ENCODE results near the gene RNF213. TPM values are rescaled to one million over a fixed set of nuclear protein-coding genes. Genes with fewer than 3 reads are reported as not detected.

RNF213 gene
- 15.0 and 27.1 TPM in 2 replicates for total RNA-seq (2014; rRNA removed; shearing (Covaris generic); ENCODE audit: low replicate concordance)

DNA sequence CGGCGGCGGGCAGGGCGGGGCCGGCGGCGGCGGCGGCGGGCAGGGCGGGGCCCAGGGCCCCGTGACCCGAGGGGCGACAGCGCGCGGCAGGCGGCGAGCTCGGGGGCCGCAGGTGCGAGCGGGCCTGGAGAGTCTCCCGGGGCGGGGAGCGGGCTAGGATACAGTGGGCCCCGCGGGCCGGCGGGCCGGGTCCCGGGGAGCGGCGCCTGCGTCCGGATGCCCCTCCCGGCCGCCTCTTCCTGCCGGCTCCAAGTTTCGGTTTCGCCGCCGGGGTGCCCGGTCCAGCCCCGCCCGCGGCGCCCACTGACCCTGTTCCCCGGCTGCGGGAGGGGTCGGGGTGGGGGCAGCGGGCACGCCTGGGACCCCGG, at the start of gene RNF213:
Gene RNF213, plus strand, starts transcription at position 62 of the 368 bp plus-strand sequence. CDS start 2,830 bp downstream, outside the sequence.
- peak within 1 kb of the TSS; percentile 98 for H3K4me2 ChIP-seq (ENCODE audit: low read depth, low read length, poor library complexity, severe bottlenecking)

DNA sequence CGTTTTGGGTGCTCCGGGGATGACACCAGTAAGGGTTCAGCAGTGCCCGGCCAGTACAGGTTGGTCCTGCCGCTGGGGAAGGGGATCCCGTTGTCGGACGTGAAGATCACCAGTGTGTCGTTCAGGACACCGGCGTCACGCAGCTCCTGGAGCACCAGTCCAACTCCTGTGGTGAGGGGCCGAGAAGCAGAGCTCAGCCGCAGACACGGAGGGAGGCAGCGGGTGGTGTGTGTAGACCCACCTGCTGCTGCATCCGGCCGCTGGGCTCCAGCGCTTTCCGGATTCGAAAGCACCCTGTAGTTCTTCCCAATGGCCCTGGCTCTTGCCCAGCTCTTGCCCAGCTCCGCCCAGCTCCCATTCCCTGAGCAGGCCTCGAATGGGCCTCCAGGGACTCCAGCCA, 48.5 kb upstream of the RNF213 start:
- Histone ChIP-seq H3K4me2 (ENCODE audit: low read depth, low read length, poor library complexity, severe bottlenecking) (no peak overlapping the region), H3K9me3 (ENCODE audit: low read length) (no peaks in the 10 kb centered on the region), H3K27ac (ENCODE audit: low read length) (no peak overlapping the region), H3K9me2 (replicated peaks; ENCODE audit: insufficient read depth, low read length) (no peaks in the 10 kb centered on the region), H3K36me3 (ENCODE audit: insufficient read depth, low read length) (no peaks in the 10 kb centered on the region), H3K79me2 (ENCODE audit: low read length) (no peaks in the 10 kb centered on the region), H2AFZ (ENCODE audit: low read length) (no peak overlapping the region), H3K27me3 (ENCODE audit: low read length) (no peaks in the 10 kb centered on the region), H4K20me1 (ENCODE audit: insufficient read depth, low read depth, low read length) (no peaks in the 10 kb centered on the region), H3K4me1 (ENCODE audit: low read length) (no peaks in the 10 kb centered on the region), H3K4me3 (ENCODE audit: low read length) (no peak overlapping the region), H3K9ac (ENCODE audit: low read length) (no peak overlapping the region)
- no peak for DNase-seq

More for the DNA sequence above, at the start of gene RNF213:
- no peaks in the 10 kb centered on the region for H3K9me3 ChIP-seq (ENCODE audit: low read length)
- peak; percentile 47 for DNase-seq
- peaks cover 53% of the 10 kb centered on the region for H3K4me1 ChIP-seq (ENCODE audit: low read length)
- H3K27me3 ChIP-seq (ENCODE audit: low read length), result 0 out of 2 replicates have a peak, but pooled peaks cover 2% of the 10 kb centered on the region
- H3K27ac ChIP-seq (ENCODE audit: low read length), result no peak within 1 kb of the TSS
- H3K79me2 ChIP-seq (ENCODE audit: low read length), result no peaks in the 10 kb centered on the region
- H3K9ac ChIP-seq (ENCODE audit: low read length), result peak within 1 kb of the TSS; percentile 89
- no peaks in the 10 kb centered on the region for H3K36me3 ChIP-seq (ENCODE audit: insufficient read depth, low read length)
- H4K20me1 ChIP-seq (ENCODE audit: insufficient read depth, low read depth, low read length), result peaks cover 27% of the 10 kb centered on the region; the same call in 1 of the 2 replicates
- H3K9me2 ChIP-seq (replicated peaks; ENCODE audit: insufficient read depth, low read length), result no peaks in the 10 kb centered on the region
- H3K4me3 ChIP-seq (ENCODE audit: low read length), result peak within 1 kb of the TSS; percentile 88
- H2AFZ ChIP-seq (ENCODE audit: low read length), result peak within 1 kb of the TSS; percentile 54

DNA sequence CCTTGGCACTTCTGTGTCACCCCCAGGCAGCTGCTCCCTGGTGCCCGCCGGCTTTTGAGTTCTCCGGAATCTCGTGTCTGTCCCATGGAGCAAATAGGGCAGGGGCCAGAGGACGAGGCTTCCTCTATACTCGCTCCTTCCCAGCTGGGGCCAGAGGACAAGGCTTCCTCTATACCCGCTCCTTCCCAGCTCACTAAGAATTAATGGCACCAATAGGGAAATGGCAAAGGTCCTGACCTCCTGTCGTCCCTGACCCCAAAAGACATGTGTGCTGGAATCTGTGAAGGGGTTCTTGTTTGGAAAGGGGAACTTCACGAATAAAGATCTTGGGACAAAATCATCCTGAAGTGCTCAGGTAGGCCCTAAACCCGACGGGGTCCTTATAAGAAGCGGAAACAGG, 48.1 kb upstream of the RNF213 start:
- Histone ChIP-seq H3K4me2 (ENCODE audit: low read depth, low read length, poor library complexity, severe bottlenecking) (no peak overlapping the region), H3K79me2 (ENCODE audit: low read length) (no peaks in the 10 kb centered on the region), H3K4me1 (ENCODE audit: low read length) (no peaks in the 10 kb centered on the region), H3K27ac (ENCODE audit: low read length) (no peak overlapping the region), H3K4me3 (ENCODE audit: low read length) (no peak overlapping the region), H3K9me2 (replicated peaks; ENCODE audit: insufficient read depth, low read length) (no peaks in the 10 kb centered on the region), H3K9ac (ENCODE audit: low read length) (no peak overlapping the region), H3K27me3 (ENCODE audit: low read length) (no peaks in the 10 kb centered on the region), H3K36me3 (ENCODE audit: insufficient read depth, low read length) (no peaks in the 10 kb centered on the region), H2AFZ (ENCODE audit: low read length) (no peak overlapping the region), H4K20me1 (ENCODE audit: insufficient read depth, low read depth, low read length) (no peaks in the 10 kb centered on the region), H3K9me3 (ENCODE audit: low read length) (no peaks in the 10 kb centered on the region)
- DNase-seq, result no peak

DNA sequence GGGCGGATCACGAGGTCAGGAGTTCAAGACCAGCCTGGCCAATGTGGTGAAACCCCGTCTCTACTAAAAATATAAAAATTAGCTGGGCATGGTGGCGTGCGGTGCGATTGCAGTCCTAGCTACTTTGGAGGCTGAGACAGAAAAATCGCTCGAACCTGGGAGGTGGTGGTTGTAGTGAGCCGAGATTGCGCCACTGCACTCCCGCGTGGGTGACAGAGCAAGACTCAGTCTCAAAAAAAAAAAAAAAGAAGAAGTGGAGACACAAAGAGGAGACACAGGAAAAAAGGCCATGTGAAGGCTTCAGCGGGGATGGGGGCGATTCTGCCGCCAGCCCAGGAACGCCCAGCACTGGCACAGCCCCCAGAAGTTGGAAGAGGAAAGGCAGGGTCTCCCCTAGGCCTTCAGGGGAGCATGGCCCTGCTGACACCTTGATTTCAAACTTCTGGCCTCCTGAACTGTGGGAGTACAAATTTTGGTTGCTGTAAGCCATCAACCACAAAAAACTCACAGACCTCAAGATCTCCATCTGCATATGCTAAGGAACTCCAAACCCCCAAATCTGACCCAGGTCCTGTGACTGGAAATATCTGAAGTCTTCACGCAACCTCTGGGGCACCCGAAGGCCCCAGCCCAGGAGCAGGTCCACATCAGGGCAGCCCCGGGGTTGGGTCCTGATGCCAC, 47.5 kb upstream of the RNF213 start:
- Histone ChIP-seq H3K9ac (ENCODE audit: low read length) (no peak overlapping the region), H4K20me1 (ENCODE audit: insufficient read depth, low read depth, low read length) (no peaks in the 10 kb centered on the region), H3K4me2 (ENCODE audit: low read depth, low read length, poor library complexity, severe bottlenecking) (no peak overlapping the region), H3K36me3 (ENCODE audit: insufficient read depth, low read length) (no peaks in the 10 kb centered on the region), H3K27me3 (ENCODE audit: low read length) (no peaks in the 10 kb centered on the region), H3K4me3 (ENCODE audit: low read length) (no peak overlapping the region), H3K4me1 (ENCODE audit: low read length) (no peaks in the 10 kb centered on the region), H3K27ac (ENCODE audit: low read length) (no peak overlapping the region), H2AFZ (ENCODE audit: low read length) (no peak overlapping the region), H3K79me2 (ENCODE audit: low read length) (no peaks in the 10 kb centered on the region; the same call in 1 of the 2 replicates), H3K9me2 (replicated peaks; ENCODE audit: insufficient read depth, low read length) (no peaks in the 10 kb centered on the region), H3K9me3 (ENCODE audit: low read length) (no peaks in the 10 kb centered on the region)
- DNase-seq, result no peak

DNA sequence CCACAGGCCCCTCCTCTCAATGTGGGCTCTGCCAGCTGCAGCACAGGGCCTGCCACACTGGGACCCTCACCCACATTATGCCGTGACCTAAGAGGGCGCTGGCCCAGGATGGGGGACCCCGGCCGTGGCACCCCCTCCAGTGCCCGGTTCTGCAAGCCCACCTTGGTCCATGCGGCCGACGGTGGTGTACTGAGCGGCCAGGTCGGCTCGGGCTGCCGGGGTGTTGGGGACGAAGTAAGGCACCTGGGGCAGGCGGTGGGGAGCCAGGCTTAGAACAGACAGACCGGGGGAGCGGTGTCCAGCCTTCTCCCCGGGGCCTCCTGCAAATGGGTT, 47.0 kb upstream of the RNF213 start:
- no peak overlapping the region for H3K4me3 ChIP-seq (ENCODE audit: low read length)
- no peaks in the 10 kb centered on the region for H4K20me1 ChIP-seq (ENCODE audit: insufficient read depth, low read depth, low read length)
- H2AFZ ChIP-seq (ENCODE audit: low read length), result no peak overlapping the region
- no peaks in the 10 kb centered on the region for H3K27me3 ChIP-seq (ENCODE audit: low read length)
- H3K9me2 ChIP-seq (replicated peaks; ENCODE audit: insufficient read depth, low read length), result no peaks in the 10 kb centered on the region
- no peaks in the 10 kb centered on the region for H3K4me1 ChIP-seq (ENCODE audit: low read length)
- no peak for DNase-seq
- no peaks in the 10 kb centered on the region for H3K9me3 ChIP-seq (ENCODE audit: low read length)
- no peaks in the 10 kb centered on the region for H3K36me3 ChIP-seq (ENCODE audit: insufficient read depth, low read length)
- no peak overlapping the region for H3K27ac ChIP-seq (ENCODE audit: low read length)
- no peaks in the 10 kb centered on the region; the same call in 1 of the 2 replicates for H3K79me2 ChIP-seq (ENCODE audit: low read length)
- no peak overlapping the region for H3K9ac ChIP-seq (ENCODE audit: low read length)
- no peak overlapping the region for H3K4me2 ChIP-seq (ENCODE audit: low read depth, low read length, poor library complexity, severe bottlenecking)

DNA sequence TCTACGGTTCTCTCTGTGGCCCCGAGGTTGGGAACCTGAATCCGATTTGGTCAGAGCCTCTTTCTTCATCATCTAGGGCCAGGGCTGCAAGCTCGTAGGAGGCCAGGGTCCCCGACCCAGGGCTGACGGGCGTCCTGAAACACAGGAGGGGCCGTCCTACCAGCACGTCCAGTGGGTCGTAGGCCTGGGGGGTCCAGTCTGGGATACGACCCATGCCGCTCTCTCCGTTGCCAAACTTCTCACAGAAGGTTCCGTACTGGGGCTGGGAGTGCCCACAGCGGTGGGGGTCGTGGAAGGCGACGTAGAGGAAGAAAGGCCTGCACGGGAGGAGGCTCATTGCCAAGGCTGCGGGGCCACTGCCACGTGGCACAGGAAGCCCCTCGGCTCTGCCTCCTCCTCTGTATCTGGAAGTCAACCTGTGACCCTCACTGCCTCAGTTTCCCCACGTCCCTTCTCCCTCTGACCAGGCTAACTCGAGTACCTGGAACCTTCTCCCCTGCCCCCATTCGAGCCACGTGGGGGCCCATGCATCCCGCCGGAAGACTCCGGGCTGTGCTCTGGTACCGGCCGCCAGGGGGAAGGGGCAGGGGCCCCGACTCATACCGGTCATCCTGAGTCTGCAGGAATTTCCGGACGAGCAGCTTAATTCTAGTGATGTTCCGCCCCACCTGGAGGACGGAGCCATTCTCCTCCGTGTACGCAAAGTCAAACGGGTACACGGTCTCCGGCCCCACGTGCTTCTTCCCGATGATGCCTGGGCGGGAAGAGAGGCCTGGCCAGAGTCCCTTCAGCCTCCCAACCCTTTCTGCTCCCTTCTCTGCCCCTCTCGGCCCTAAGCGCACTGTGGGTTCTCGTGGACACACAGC, 46.4 kb upstream of the RNF213 start:
- no peak overlapping the region for H3K4me2 ChIP-seq (ENCODE audit: low read depth, low read length, poor library complexity, severe bottlenecking)
- no peaks in the 10 kb centered on the region for H3K36me3 ChIP-seq (ENCODE audit: insufficient read depth, low read length)
- no peak for DNase-seq
- H3K79me2 ChIP-seq (ENCODE audit: low read length), result peaks cover 2% of the 10 kb centered on the region; the same call in 1 of the 2 replicates
- H4K20me1 ChIP-seq (ENCODE audit: insufficient read depth, low read depth, low read length), result no peaks in the 10 kb centered on the region; the same call in 1 of the 2 replicates
- no peak overlapping the region for H3K4me3 ChIP-seq (ENCODE audit: low read length)
- H3K9ac ChIP-seq (ENCODE audit: low read length), result no peak overlapping the region
- H3K27me3 ChIP-seq (ENCODE audit: low read length), result no peaks in the 10 kb centered on the region
- no peak overlapping the region for H3K27ac ChIP-seq (ENCODE audit: low read length)
- peaks cover 2% of the 10 kb centered on the region for H3K4me1 ChIP-seq (ENCODE audit: low read length)
- no peaks in the 10 kb centered on the region for H3K9me3 ChIP-seq (ENCODE audit: low read length)
- H2AFZ ChIP-seq (ENCODE audit: low read length), result no peak overlapping the region
- H3K9me2 ChIP-seq (replicated peaks; ENCODE audit: insufficient read depth, low read length), result no peaks in the 10 kb centered on the region

DNA sequence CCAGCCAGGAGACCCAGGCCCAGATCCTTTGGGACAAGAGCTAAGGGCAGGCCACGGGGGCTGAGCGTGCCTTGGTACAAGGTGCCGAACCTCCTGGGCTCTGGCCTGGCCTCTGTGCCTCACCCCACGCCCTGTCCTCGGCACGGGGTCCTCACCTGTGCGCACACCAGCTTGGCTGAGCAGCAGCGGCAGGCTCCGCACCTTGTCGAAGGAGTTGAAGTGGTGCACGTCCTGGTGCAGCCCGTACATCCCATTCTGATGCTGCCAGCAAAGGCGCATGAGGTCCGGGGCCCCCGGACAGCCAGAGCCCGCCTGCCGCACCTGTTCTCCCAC, 45.8 kb upstream of the RNF213 start:
- Histone ChIP-seq H3K4me1 (ENCODE audit: low read length) (peaks cover 8% of the 10 kb centered on the region), H4K20me1 (ENCODE audit: insufficient read depth, low read depth, low read length) (no peaks in the 10 kb centered on the region; the same call in 1 of the 2 replicates)

More for the DNA sequence above, 45.8 kb upstream of the RNF213 start:
- Histone ChIP-seq H3K36me3 (ENCODE audit: insufficient read depth, low read length) (no peaks in the 10 kb centered on the region), H3K79me2 (ENCODE audit: low read length) (peaks cover 7% of the 10 kb centered on the region; the same call in 1 of the 2 replicates), H2AFZ (ENCODE audit: low read length) (no peak overlapping the region), H3K9ac (ENCODE audit: low read length) (no peak overlapping the region), H3K4me2 (ENCODE audit: low read depth, low read length, poor library complexity, severe bottlenecking) (no peak overlapping the region), H3K27ac (ENCODE audit: low read length) (no peak overlapping the region), H3K9me2 (replicated peaks; ENCODE audit: insufficient read depth, low read length) (no peaks in the 10 kb centered on the region), H3K9me3 (ENCODE audit: low read length) (no peaks in the 10 kb centered on the region), H3K4me3 (ENCODE audit: low read length) (no peak overlapping the region), H3K27me3 (ENCODE audit: low read length) (no peaks in the 10 kb centered on the region)
- no peak for DNase-seq
